Chondrocyte (in vitro differentiated cells): Measurements from ENCODE around the gene SLC7A6OS. TPM values are rescaled to one million over a fixed set of nuclear protein-coding genes. Genes with fewer than 3 reads are reported as not detected.

Experiments used
- DNase-seq: peaks from one replicate; pipeline ENCODE4 v3.0.0; 2021; ENCODE audit warnings: mixed read lengths, low spot score
- H3K27ac Mint-ChIP-seq: one replicate; pipeline ENCODE4 v1.8.0; 2021; ENCODE audit warnings: mild to moderate bottlenecking, moderate library complexity, mixed read lengths; ENCODE audit not compliant: unreplicated experiment
- H3K27me3 Mint-ChIP-seq: 2 replicates; pipeline ENCODE4 v1.8.0; 2021; ENCODE audit warnings: low read depth, mixed read lengths
- H3K36me3 Mint-ChIP-seq: 2 replicates; pipeline ENCODE4 v1.8.0; 2021; ENCODE audit warnings: low read depth, mixed read lengths
- H3K4me1 Mint-ChIP-seq: 2 replicates; pipeline ENCODE4 v1.8.0; 2021; ENCODE audit warnings: low read depth, mild to moderate bottlenecking, mixed read lengths
- H3K4me3 Mint-ChIP-seq: one replicate; pipeline ENCODE4 v1.8.0; 2021; ENCODE audit warnings: mild to moderate bottlenecking, moderate library complexity, mixed read lengths; ENCODE audit not compliant: unreplicated experiment
- H3K9me3 Mint-ChIP-seq: 2 replicates; pipeline ENCODE4 v1.8.0; 2021; ENCODE audit warnings: low read depth, mixed read lengths
- CTCF ChIP-seq: fragments of 200-600 bp; sonication (generic); IDR thresholded peaks from 2 replicates; pipeline ENCODE4 v1.5.0; 2021; ENCODE audit warnings: antibody characterized with exemption, mild to moderate bottlenecking, moderate library complexity
- total RNA-seq: library from RNA; stranded (reverse); gene quantifications from 3 replicates; pipeline ENCODE4 v1.2.1, GENCODE V29; 2021

Gene SLC7A6OS
- total RNA-seq, 1 donor from 2014 or later = 9.5 TPM

- H3K27me3 Mint-ChIP-seq = no peaks in the 10 kb centered on the region
- DNase-seq = no peak
- H3K9me3 Mint-ChIP-seq = no peaks in the 10 kb centered on the region
- H3K27ac Mint-ChIP-seq = peak overlapping the region; percentile 72
- H3K4me1 Mint-ChIP-seq = peaks cover 40% of the 10 kb centered on the region
- H3K36me3 Mint-ChIP-seq = peaks cover 23% of the 10 kb centered on the region
- H3K4me3 Mint-ChIP-seq = no peak overlapping the region
- TF ChIP-seq CTCF = no peak
Measured at GRCh38 chr16:68287276-68288251, 23.2 kb downstream of the SLC7A6OS start.

GRCh38 chr16:68286153-68287074 is 24.3 kb downstream of the SLC7A6OS start:
- Mint-ChIP-seq H3K9me3 (no peaks in the 10 kb centered on the region), H3K4me1 (peaks cover 40% of the 10 kb centered on the region), H3K27ac (peak overlapping the region; percentile 14), H3K4me3 (no peak overlapping the region), H3K36me3 (peaks cover 24% of the 10 kb centered on the region), H3K27me3 (no peaks in the 10 kb centered on the region)
- no peak for TF ChIP-seq CTCF
- DNase-seq = no peak

DNA sequence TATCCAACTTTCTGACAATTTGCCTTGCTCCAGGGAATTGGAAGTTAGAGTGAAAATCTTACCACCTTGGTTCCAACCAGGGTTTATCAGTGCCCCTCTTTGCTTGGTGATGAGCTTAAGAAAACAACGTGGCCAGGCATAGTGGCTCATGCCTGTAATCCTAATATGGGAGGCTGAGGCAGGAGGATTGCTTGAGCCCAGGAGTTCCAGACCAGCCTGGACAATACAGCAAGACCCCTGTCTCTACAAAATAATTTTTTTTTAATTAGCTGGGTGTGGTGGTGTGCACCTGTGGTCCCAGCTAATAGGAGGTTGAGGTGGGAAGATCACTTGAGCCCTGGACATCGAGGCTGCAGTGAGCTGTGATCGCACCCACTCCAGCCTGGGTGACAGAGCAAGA is 25.1 kb downstream of the SLC7A6OS start:
- no peak for TF ChIP-seq CTCF
- Mint-ChIP-seq H3K27ac (no peak overlapping the region), H3K4me3 (no peak overlapping the region), H3K36me3 (peaks cover 19% of the 10 kb centered on the region), H3K9me3 (no peaks in the 10 kb centered on the region), H3K27me3 (no peaks in the 10 kb centered on the region), H3K4me1 (peaks cover 40% of the 10 kb centered on the region)
- DNase-seq = no peak

- no peak overlapping the region for H3K27ac Mint-ChIP-seq
- no peaks in the 10 kb centered on the region for H3K27me3 Mint-ChIP-seq
- TF ChIP-seq CTCF = no peak
- no peak overlapping the region for H3K4me3 Mint-ChIP-seq
- DNase-seq = no peak
- no peaks in the 10 kb centered on the region for H3K9me3 Mint-ChIP-seq
- H3K4me1 Mint-ChIP-seq = peaks cover 33% of the 10 kb centered on the region
- H3K36me3 Mint-ChIP-seq = peaks cover 22% of the 10 kb centered on the region
Measured at GRCh38 chr16:68284847-68285246, 25.9 kb downstream of the SLC7A6OS start.
